ENCODE results near the gene ABL2. TPM values are rescaled to one million over a fixed set of nuclear protein-coding genes. Genes with fewer than 3 reads are reported as not detected.
A peak's percentile ranks its signal among the peaks of the same experiment; 100 is the strongest.
"Not testable (repeated sequence)": the region's sequence is repeated elsewhere in the genome, so short reads cannot be mapped to it uniquely, and the experiment has no call there.

Gene ABL2
- total RNA-seq, 4 donors from 2014 or later = 3.3 to 12.0 (median 6.2) TPM

DNA sequence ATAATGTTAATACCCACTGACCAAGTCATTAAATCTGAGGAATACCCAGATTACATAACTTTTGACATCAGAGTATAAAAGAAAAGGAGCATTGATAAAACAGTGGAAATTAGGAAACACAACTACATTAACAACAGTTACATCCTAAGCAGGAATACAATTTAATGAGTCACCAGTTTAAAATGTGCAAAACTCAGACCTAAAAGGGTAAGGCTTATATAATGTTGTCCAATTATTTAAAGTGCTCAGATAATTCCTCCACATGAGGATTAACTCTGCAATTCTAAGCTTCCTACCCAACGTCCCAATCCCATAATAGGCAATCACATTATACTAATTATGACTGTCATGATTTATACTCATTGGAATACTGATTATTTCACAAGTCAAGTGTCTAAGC is 50.5 kb downstream of the ABL2 start:
- no peaks in the 10 kb centered on the region for H3K36me3 ChIP-seq
- H3K27me3 ChIP-seq = no peaks in the 10 kb centered on the region
- no peak for DNase-seq
- 15 to 41% methylated on average over 1 of the region's 1 CpG for WGBS, 2 donors
- H3K4me1 ChIP-seq = peaks cover 10 to 42% (median 22%) of the 10 kb centered on the region in 3 donors
- no peak overlapping the region for H3K4me3 ChIP-seq
- no peaks in the 10 kb centered on the region for H3K9me3 ChIP-seq
- intact Hi-C loops (cut with DNase I) = no loop called here
- TF ChIP-seq, protein P1, sequence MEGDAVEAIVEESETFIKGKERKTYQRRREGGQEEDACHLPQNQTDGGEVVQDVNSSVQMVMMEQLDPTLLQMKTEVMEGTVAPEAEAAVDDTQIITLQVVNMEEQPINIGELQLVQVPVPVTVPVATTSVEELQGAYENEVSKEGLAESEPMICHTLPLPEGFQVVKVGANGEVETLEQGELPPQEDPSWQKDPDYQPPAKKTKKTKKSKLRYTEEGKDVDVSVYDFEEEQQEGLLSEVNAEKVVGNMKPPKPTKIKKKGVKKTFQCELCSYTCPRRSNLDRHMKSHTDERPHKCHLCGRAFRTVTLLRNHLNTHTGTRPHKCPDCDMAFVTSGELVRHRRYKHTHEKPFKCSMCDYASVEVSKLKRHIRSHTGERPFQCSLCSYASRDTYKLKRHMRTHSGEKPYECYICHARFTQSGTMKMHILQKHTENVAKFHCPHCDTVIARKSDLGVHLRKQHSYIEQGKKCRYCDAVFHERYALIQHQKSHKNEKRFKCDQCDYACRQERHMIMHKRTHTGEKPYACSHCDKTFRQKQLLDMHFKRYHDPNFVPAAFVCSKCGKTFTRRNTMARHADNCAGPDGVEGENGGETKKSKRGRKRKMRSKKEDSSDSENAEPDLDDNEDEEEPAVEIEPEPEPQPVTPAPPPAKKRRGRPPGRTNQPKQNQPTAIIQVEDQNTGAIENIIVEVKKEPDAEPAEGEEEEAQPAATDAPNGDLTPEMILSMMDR (IDR thresholded peaks at IDR 0.05) = no peak
- no peak for TF ChIP-seq POLR2A (IDR thresholded peaks at IDR 0.05)
- no peak overlapping the region for H3K27ac ChIP-seq

DNA sequence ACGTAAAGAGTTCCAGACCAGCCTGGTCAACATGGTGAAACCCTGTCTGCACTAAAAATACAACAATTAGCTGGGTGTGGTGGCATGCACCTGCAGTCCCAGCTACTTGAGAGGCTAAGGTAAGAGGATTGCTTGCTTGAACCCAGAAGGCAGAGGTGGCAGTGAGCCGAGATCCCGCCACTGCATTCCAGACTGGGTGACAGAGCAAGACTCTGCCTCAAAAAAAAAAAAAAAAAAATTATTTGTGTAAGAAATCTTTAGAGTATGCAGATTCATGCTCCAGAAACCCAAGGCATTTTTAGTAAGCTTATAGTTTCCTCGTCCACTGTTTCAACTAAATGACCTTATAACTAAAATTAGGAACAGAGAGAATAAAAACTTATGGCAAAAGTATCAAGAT is 51.3 kb downstream of the ABL2 start:
- no peaks in the 10 kb centered on the region for H3K27me3 ChIP-seq
- no peak for DNase-seq
- no peaks in the 10 kb centered on the region for H3K36me3 ChIP-seq
- TF ChIP-seq, protein P1 (IDR thresholded peaks at IDR 0.05) = no peak
- TF ChIP-seq POLR2A (IDR thresholded peaks at IDR 0.05) = no peak
- no peak overlapping the region for H3K27ac ChIP-seq
- whole genome bisulfite sequencing, 2 donors = 65 to 67% methylated on average over 4 of the region's 4 CpGs
- H3K9me3 ChIP-seq = no peaks in the 10 kb centered on the region
- peaks cover 10 to 42% (median 22%) of the 10 kb centered on the region in 3 donors for H3K4me1 ChIP-seq
- intact Hi-C loops (cut with DNase I) = no loop called here
- H3K4me3 ChIP-seq = no peak overlapping the region

DNA sequence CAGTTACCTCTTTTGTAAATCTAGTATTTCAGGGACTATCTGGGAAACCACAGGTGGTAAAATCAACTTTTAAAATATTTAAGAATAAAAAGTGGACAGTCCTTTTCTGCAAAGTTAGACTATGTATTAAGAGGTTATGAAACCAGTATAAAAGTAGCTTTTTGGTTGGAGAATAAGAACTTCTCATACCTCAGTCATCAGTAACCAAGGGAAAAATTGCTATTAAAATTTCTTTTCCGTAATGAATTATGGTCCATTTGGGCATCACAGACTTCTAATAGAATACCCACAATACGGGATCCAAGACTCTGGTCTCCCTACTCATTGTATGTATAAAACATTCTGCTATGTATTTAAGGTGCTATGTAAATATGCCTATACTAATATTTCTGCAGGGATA is 51.9 kb downstream of the ABL2 start:
- no peak overlapping the region for H3K4me3 ChIP-seq
- H3K4me1 ChIP-seq = peaks cover 10 to 42% (median 22%) of the 10 kb centered on the region in 3 donors
- no peaks in the 10 kb centered on the region for H3K9me3 ChIP-seq
- no peak for DNase-seq
- H3K27ac ChIP-seq = peak overlapping the region in 1 of 4 donors; percentile 1
- no peaks in the 10 kb centered on the region for H3K36me3 ChIP-seq
- H3K27me3 ChIP-seq = no peaks in the 10 kb centered on the region
- no peak for TF ChIP-seq POLR2A (IDR thresholded peaks at IDR 0.05)
- TF ChIP-seq, protein P1 (IDR thresholded peaks at IDR 0.05) = no peak
- intact Hi-C loops (cut with DNase I) = no loop called here
- 83 to 88% methylated on average over 2 of the region's 2 CpGs for WGBS, 2 donors

DNA sequence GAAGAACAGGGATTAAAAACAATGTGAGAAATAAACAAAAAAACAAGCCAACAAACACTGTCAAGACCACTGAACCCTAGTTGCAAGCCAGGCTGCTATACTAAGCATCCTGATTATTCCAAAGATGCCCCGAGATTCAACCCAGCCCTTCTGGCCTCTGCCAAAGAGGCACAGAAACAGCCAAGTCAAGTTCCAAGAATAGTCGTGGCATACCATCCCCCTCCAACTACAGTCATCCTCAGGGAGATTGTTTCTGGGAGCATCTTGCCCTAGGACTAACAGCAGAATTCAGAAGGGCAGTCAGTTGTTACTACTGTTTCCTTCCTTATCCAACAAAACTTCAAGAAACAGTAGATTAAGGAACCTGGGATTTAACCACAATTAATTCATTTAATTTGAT is 52.3 kb downstream of the ABL2 start:
- H3K4me1 ChIP-seq = peaks cover 10 to 42% (median 22%) of the 10 kb centered on the region in 3 donors
- no peak overlapping the region for H3K4me3 ChIP-seq
- H3K27ac ChIP-seq = peak overlapping the region in 3 of 4 donors; percentile 1 to 19 (median 16)
- intact Hi-C loops (cut with DNase I) = no loop called here
- no peaks in the 10 kb centered on the region for H3K36me3 ChIP-seq
- 18 to 46% methylated on average over 2 of the region's 2 CpGs for WGBS, 2 donors
- DNase-seq = no peak
- TF ChIP-seq, protein P1 (IDR thresholded peaks at IDR 0.05) = no peak
- no peak for TF ChIP-seq POLR2A (IDR thresholded peaks at IDR 0.05)
- no peaks in the 10 kb centered on the region for H3K9me3 ChIP-seq
- H3K27me3 ChIP-seq = no peaks in the 10 kb centered on the region

DNA sequence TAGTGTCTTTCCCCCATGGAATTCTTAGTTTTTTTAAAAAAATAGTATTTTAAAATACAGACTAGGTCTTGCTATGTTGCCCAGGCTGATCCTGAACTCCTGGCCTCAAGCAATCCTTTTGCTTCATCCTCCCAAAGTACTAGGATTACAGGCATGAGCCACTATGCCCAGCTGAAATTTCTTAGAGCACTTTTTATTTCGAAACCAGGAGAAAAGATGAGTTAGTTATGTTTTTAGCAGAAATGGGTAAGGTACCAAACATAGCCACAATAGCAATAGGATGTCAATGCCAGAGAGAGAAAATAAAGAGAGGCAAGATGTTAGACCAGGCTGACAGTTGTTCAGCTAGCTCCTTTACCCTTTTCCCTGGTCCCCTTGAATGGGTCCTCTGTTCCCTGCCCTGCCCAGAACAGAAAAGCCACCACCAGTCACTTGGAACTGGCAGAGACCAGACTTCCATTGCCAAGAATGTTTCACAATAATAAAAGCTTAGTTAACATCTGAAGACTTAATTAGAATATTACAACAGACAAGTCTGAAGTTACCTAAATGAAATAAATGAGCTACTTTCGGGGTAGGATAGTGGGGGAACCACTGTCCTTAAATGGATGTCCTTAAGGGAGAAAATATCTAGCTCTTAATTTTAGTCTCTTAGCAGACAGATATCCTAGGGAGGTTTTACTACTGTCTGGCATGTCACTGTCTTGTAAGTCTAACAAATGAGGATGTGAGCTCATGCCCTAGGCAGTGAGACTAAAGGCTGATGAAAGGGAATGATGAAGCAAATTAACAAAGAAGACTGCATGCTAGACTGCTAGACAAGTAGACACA is 54.3 kb downstream of the ABL2 start:
- WGBS, 2 donors = 48 to 50% methylated on average over 2 of the region's 2 CpGs
- no peak for DNase-seq
- intact Hi-C loops (cut with DNase I) = no loop called here

DNA sequence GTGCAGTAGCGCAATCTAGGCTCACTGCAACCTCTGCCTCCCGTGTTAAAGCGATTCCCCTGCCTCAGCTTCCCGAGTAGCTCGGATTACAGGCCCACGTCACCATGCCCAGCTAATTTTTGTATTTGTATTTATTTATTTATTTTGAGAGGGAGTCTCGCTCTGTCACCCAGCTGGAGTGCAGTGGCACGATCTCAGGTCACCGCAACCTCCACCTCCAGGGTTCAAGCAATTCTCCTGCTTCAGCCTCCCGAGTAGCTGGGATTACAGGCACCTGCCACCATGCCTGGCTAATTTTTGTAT is 59.1 kb downstream of the ABL2 start:
- H3K9me3 ChIP-seq; H3K27me3 ChIP-seq; DNase-seq; H3K27ac ChIP-seq; H3K36me3 ChIP-seq; H3K4me3 ChIP-seq; intact Hi-C loops (cut with DNase I): not testable (repeated sequence)
- 97% methylated on average over 10 of the region's 10 CpGs for WGBS, 2 donors
- H3K4me1 ChIP-seq = peaks cover 6 to 18% (median 13%) of the 10 kb centered on the region in 3 donors

More for the DNA sequence above, 54.3 kb downstream of the ABL2 start:
- Histone ChIP-seq H3K36me3 (no peaks in the 10 kb centered on the region), H3K27me3 (no peaks in the 10 kb centered on the region), H3K27ac (peak overlapping the region; percentile 27 to 80 (median 66)), H3K4me1 (peaks cover 10 to 45% (median 23%) of the 10 kb centered on the region in 3 donors), H3K9me3 (no peaks in the 10 kb centered on the region), H3K4me3 (no peak overlapping the region)
- TF ChIP-seq, protein P1 (IDR thresholded peaks at IDR 0.05) = no peak
- no peak for TF ChIP-seq POLR2A (IDR thresholded peaks at IDR 0.05)
